GM18867 (cell line): Measurements from ENCODE around the gene ROBO4.

Source experiments
- ATAC-seq: cut with Tn5 transposase; IDR thresholded peaks from one replicate; pipeline ENCODE4 v1.9.1; 2021; ENCODE audit warnings: mild to moderate bottlenecking, moderate library complexity; ENCODE audit not compliant: unreplicated experiment

Gene ROBO4

DNA sequence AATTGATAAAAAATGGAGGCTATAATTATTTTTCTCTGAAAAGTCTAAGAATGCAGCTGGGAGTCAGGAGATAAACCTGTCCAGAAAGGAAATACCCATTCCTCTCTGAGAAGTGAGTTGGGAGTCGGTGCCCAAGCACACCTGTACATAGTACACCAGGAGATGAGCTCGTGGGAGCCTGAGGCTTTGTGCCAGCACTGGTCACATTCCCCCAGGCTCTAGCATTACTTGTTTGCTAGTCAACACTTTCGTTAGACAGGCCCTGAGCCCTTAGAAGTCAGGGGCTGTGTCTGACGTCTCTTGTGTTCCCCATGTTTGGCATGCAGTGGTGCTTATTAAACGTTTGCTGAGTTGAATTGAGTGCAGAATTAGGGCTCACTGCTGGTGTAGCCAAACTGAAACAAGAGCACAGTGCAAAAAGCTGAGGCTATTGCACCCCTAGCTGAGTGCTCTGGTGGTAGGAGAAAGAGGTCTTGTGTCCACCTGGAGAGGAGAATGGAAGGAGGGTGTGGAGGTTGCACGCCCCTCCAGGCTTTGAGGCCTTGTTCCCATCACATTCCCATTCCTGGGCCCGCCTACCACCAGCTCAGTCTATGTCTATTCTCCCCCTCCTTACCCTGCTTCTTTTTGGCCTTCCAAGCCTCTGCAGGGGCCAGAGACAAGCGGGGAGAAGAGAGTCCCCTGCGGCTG, 6.8 kb downstream of the ROBO4 start:
- no peak for ATAC-seq

DNA sequence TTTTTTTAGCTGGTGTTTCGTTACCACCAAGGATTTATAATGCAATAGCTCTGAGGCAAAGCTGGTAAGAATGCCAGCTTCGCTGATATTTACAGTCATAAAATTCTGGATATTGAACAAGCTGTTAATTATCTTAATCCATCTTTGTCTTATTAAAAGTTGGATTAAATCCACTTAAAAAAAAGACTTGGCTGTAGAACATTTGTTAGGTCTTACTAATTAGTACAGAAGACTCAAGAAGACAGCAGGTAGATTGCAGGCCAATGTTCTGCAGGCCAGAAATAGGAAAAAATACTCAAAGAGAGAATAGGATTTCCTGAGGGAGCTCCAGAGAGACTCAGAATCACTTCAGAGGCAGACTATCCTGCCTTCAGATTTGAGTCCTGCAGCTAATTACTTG, 7.5 kb downstream of the ROBO4 start:
- no peak for ATAC-seq

DNA sequence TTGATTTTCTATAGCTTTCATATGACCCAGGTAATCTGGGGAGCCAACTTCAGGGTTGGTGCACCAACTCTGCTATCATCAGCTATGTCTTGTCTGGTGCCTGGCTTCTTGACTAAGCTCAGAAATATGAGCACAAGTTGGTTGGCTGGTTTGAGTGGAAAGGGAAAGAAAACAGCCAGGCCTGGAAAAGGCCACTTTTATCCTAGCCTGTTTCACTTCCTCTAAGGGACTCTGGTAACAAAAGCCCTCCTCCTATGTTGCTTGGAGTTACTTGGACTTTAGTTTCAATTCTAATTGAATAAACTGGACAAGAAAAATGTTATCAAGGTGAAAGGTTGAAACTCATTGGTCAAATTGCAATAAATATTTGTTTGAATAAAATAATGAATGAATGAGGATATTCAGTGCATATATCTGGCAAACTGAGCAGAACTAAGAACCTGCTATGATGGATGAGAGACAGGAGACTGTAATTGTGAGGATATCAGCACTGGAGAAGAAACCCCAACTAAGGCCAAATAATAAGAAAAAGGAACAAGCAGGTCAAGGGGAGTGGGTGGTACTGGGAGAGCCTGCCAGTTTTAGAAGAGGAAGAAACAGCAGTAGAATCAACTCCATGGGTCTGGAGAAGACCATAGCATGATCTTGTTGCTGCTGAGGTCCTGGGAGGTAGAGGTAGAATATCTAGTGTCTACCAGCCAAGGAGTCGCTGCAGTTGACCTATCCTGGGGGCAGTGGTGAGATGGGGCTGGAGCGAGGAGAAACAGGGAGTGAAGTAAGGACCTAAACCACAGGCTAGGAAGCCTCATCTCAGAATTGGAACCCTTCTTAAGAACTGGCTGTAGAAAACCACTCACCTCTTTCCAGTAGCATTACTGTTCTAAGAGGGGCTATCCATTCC, 8.2 kb downstream of the ROBO4 start:
- ATAC-seq = no peak

DNA sequence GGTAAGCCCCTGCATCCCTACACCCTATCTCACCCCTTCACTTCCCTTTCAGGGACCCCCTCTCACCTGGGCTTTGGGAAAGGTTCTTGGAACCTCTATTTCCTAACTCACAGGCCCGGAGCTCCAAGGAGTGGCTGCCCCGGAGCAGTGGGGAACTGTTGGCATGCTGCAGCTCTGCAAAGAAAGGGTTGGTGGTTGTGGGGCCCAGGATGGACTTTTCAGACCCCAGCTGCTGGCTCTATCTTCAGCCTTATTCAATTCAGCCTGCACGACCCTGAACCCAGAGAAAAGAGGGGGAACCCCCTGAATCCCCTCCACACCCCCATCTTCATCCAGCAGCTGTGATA, 10.0 kb downstream of the ROBO4 start:
- ATAC-seq = no peak

DNA sequence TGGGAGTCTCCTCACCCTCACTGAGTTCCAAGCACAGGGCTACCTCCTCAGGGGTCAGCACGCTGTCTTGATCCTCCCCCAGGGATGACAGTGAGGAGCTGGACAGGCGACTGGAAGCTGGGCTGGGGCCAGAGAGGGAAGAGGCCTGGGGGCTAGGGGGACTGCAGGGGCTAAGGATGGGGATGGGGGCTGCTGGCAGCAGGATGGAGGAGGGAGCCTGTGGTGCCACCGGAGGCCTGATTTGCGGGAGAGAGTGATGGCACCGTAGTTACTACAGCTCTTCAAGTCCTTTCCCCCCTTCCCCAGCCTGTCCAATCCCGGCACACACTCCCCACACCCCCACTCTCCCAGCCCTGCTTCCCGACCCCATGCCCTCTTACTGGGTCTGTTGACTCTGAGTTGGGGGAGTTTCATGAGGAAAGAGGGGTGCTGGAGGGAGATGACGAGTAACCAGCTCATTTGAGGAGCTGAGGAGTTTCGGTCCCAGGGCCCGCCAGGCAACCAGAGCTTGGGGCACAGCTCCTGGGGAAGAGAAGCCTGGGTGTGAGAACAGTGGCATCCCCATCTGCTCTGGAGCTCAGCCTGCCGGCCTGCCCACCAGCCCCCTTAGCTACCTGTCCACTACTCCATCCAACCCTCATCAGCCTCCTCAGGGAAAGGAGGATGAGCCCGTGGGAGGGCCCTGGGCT, 10.5 kb downstream of the ROBO4 start:
- ATAC-seq = no peak

DNA sequence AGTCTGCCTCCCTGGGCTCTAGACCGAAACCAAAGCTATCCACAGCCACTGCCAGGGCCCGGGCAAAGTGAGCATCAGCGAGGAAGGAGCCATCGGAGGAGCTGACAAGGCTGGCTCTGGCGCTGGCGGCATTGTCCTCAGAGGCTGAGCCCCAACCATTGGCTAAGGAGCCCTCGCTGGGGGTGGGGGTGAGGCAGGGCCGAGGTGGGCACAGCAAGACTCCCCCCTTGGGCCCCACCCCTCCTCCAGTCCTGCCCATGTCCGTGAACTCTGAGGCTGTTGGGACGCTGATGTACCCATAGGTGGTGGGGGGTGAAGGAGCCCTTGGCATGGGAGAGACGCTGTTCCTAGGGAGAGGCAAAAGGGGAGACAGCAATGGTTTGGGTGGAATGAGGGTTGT, 11.2 kb downstream of the ROBO4 start:
- ATAC-seq = no peak

DNA sequence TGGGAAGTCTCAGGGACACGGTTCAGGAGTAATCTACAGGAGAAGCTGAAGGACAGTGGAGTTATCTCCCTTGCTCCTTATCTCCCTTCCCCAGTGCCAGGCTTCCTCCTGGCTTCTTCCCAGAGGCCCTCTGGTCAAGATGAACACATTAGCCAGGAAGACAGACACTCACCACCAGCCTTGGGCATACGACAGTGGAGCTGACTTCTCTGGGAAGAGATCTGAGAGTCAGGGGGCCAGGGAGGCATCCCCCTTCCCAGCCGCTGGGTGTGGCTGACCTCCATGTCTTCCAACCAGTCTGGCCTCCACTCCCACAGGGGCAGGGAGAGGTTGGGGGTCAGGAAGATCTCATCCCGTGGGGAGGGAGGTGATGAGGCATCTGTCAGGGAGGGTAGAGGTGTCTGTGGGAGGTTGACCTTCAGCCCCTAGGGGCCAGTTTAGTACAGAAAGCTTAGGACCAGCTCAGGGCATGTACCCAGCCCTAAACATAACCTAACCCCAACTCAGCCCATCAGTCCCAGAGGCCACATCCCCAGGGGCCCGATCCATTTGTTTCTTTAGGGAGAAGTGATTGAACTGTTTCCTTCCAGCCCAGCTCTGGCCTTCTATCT, 12.7 kb downstream of the ROBO4 start:
- ATAC-seq = no peak

DNA sequence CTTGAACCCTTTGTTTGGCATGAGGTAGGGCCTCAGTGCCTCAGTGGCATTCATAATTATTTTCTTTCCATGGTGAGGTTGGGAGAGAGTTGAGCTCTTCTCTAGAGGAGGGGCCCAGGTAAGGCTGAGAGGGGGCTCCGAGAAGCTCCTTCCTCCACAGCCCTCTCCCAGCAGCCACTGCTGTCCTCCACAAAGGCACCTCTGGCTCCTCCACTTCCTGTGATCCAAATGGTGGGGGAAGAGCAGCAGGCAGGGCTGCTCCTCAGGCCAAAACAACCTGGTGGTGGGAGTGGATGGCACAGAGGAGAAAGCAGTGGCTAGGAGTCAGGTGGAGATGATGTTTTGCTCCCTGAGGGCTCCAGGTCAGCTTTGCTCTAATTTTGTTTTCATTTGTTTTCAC, 13.3 kb downstream of the ROBO4 start:
- no peak for ATAC-seq

DNA sequence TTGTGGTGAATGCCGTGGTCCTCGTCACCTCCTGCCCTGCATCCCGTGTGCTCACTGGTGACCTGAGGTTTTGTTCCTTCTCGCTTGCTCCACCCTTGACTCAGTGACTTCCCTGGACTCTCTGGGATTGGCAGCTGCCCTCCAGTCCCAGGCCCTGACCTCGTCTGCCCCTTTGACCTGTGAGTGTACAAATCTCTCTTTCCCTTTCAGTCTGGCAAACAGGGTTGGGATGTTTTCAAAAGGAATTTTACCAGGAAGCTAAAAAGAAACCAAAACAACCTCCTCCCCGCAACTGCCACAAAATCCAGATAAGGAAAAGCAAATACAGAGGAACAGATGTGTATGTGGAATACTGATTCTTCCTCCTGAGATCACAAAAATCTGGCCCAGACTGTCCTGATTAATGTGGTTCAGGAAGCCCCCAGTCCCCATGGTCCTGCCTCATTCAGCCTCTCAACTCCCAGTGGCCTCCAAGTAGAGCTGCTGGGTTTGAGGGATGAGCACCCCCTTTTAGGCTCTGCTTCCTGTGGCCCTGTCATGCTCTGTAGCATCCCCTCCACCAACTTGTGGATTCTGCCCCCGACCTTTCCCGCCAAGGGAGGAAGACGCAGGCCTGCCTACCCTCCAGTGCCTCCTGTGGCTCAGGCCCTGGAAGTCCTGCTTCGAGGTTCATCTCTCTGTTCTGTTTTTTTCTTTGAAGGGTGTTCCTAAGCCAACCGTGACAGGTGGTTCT, 15.2 kb downstream of the ROBO4 start:
- ATAC-seq = no peak

DNA sequence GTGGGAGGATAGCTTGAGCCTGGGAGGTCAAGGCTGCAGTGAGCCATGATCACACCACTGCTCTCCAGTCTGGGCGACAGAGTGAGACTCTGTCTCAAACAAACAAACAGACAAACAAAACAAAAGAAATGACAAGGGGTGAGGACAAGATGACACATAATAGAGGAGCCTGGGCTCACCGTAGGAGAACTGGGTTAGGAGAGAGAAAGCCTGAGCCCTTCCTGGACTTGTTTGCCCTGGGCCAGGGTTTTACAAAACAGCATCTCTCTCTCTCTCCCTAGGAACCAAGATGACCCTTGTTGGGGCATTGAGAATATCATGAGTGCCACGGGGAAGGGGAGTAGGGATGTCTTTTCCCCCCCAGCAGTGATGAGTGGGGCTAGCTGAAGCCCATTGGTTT, 16.7 kb downstream of the ROBO4 start:
- ATAC-seq = no peak

DNA sequence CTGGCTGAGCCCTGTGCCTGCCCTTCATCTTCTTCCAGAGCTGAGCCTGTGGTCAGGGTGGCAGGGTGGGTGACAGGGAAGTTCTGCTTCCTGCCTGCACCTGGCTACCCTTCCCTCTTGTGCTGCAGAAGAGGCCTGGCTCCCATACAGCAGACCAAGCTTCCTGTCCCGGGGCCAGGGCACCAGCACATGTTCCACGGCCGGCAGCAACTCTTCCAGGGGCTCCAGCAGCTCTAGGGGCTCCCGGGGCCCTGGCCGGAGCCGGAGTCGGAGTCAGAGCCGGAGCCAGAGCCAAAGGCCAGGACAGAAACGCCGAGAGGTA, 17.4 kb downstream of the ROBO4 start:
- ATAC-seq = no peak

DNA sequence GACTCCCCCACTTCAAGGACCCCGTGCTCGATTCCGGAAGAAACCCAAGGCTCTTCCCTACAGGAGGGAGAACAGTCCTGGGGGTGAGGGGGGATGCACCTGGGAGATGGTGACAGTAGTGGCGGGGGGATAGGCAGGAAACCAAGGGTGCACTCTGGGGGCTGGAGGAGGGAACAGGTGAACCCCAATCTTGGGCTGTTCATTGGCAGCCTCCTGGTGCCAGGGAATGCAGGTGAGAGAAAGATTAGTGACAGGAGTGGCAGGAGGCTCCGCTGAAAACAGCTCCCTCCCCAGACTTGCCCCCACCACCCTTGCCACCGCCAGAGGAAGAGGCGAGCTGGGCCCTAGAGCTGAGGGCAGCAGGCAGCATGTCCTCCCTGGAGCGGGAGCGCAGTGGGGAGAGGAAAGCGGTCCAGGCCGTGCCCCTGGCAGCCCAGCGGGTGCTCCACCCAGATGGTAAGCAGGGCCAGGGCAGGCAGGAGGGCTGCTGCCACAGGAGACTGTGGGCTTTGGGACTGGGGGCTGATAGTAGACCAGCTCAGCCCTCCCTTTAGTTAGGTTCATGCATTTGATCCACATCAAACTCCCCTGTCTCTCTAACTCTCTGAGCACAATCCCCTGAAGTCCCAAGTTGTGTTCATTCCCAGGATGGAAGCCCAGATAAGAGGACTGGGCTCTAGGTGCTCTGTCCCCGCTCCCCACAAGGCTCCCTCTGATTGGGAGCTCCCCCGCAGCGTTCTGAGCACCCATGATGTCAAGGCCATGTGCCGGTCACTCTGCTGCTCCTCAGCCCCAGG, 18.0 kb downstream of the ROBO4 start:
- ATAC-seq = no peak

DNA sequence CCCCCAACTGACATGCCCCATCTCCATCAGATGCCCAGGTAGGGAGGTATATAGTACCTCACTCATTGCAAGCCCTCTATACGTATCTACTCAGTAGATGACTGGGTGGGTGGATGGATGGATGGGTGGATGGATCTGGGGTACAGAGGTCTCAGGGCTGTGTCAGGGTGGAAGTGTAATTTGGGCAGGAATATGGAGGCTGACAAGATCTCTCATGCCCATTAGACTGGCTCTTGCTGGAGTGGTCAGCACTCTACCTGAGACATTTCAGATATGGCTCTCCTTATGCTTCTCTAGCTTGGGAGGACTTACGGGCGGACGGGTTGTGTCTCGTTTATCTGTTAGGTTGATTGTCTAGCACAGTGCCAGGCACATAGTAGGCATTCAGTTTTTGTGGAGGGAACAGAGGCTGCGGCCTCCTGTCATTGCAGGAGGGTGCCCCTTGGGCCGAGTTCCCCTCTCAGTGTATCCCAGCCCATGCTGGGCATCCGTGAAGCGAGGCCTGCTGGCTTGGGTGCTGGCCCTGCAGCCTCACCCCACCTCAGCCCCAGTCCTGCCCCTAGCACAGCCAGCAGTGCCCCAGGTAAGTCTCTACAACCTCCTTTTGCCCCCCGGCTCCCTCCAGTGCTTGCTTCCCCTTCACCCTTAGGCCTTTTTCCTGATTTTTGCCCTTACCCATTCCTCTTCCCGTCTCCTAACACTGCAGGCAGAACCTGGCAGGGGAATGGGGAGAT, 18.7 kb downstream of the ROBO4 start:
- no peak for ATAC-seq

DNA sequence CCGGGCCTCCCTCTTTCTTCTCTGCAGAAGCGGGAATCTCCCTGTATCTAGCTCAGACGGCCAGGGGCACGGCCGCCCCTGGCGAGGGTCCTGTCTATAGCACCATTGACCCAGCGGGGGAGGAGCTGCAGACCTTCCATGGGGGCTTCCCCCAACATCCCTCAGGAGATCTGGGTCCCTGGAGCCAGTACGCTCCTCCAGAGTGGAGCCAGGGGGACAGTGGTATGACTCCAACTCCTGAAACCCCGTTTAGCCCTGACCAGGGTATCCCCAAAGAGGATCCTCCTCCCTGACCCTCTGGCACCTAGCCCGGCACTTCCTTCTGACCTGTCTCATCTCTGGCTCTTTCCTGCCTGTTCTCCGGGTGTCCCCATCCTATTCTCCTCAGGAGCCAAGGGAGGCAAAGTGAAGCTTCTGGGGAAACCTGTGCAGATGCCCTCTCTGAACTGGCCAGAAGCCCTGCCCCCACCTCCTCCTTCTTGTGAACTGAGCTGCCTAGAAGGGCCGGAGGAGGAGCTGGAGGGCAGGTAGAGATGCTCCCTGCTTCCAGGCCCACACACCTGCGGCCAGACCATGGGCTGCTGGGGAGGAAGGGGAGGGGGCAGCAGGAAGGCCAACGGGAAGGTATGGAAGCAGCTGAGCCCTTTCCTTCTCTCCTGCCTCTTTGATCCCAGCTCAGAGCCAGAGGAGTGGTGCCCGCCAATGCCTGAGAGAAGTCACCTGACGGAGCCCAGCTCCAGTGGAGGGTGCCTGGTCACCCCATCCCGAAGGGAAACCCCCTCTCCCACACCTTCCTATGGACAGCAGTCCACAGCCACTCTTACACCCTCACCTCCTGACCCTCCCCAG, 19.5 kb downstream of the ROBO4 start:
- no peak for ATAC-seq

DNA sequence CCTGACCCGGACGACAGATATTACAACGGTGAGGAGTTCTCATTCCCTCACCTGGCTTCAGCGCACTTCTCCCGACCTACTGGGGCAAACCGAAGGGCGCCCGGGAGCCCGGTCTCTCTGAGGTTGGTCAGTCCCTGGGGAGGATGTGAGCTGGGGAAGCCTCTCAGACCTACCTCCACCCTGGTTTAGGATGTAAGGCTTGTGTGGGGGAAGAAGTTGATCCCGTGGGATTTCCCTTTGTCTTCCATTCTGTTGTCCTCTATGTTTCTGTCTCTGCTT, 20.1 kb downstream of the ROBO4 start:
- ATAC-seq = no peak

DNA sequence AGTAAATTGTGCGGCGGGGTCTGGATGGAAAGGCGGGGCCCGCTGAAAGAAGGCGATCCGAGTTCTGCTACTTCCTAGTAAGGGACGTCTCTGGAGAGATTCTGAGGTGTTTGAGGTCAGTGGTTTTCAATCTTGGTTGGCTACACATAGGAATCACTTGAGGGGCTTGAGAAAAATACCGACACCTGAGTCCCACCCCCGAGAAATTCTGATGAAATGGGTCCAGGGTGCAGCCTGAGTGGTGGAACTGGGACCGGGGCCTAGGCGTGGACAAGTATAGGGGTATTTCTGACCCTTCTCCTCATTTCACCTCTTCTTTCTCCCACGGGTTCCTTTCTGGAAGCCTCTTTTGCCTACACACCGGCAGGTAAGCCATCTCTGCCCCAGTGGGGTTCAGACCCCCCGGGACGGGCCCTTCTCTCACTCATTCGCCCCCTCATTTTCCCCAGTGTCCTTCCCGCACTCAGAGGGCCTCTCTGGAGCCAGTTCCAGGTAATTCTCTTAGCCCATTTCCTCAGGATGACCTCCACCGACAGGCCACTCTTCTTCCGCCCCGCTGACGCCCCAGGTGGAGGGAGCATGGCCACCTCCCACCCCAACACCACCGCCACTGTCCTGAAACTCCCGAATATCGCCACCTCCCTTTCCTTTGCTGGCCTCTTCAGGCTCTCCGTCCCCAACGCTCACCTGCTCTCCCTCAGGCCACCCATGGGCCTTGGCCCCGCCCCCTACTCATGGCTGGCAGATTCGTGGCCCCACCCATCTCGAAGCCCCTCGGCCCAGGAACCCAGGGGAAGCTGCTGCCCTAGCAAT, 20.6 kb downstream of the ROBO4 start:
- ATAC-seq = no peak

DNA sequence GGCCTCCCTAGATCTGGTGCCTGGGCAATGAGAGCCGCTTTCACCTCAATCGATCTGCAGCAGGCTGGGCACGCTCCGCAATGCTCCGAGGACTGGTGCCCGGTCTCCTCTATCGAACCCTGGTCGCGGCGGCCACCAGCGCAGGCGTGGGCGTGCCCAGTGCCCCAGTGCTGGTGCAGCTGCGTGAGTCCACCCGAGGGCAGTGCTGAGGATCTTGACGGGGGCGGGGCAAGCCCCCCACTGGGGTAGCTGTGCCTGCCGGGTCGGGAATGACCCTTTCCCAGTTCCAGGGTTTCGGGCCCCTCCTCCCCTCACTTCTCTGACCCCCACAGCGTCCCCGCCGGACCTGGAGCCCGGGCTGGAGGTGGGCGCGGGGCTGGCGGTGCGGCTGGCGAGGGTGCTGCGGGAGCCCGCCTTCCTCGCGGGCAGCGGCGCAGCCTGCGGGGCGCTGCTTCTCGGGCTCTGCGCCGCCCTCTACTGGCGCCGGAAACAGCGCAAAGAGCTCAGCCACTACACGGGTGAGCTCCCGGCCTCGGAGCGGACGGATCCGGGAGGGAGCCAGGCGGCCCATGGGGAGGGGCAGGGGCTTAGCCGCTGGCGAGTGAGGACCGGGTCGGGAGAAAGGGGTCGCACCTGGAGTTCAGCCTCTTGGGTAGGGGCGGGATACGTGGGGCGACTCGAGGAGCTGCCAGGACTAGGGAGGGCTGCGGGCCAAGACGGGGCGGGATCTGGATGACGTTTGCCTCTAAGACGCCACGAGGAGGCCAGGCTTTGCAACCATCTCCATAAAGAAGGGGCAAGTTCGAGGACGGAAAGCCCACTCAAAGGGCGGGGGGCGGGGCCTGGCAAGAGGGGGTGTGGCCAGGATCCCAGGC, 21.5 kb downstream of the ROBO4 start:
- ATAC-seq = peak; percentile 95
